HG03575 (cell line): ENCODE data around the gene OMP.

ENCODE experiments used
- ATAC-seq: cut with Tn5 transposase; IDR thresholded peaks from one replicate; pipeline ENCODE4 v1.9.1; 2021; ENCODE audit not compliant: unreplicated experiment, insufficient number of reproducible peaks, low FRiP score; ENCODE audit errors: extremely low read depth

The OMP gene

GRCh38 chr11:77067861-77068443 lies 34.7 kb upstream of the OMP start:
- ATAC-seq = no peak

- no peak for ATAC-seq
These were observed 33.9 kb upstream of the OMP start for GRCh38 chr11:77068457-77069335.

- ATAC-seq = no peak
These were observed 33.2 kb upstream of the OMP start for GRCh38 chr11:77069336-77069968.

GRCh38 chr11:77069969-77070582 lies 32.6 kb upstream of the OMP start:
- no peak for ATAC-seq

- ATAC-seq = no peak
These were observed 31.6 kb upstream of the OMP start for GRCh38 chr11:77071077-77071476.

- ATAC-seq = no peak
These were observed 30.7 kb upstream of the OMP start for GRCh38 chr11:77071671-77072605.

- ATAC-seq = no peak
These were observed 29.8 kb upstream of the OMP start for GRCh38 chr11:77072851-77073327.

- ATAC-seq = no peak
These were observed 29.2 kb upstream of the OMP start for GRCh38 chr11:77073328-77074001.

- ATAC-seq = no peak
These were observed 28.4 kb upstream of the OMP start for GRCh38 chr11:77074205-77074604.

GRCh38 chr11:77074626-77075221 lies 27.9 kb upstream of the OMP start:
- ATAC-seq = no peak

- no peak for ATAC-seq
These were observed 27.2 kb upstream of the OMP start for GRCh38 chr11:77075425-77075905.

GRCh38 chr11:77079666-77080065 lies 23.0 kb upstream of the OMP start:
- no peak for ATAC-seq

GRCh38 chr11:77080643-77081210 lies 21.9 kb upstream of the OMP start:
- ATAC-seq = no peak

GRCh38 chr11:77081381-77081851 lies 21.2 kb upstream of the OMP start:
- no peak for ATAC-seq

GRCh38 chr11:77081976-77082836 lies 20.4 kb upstream of the OMP start:
- no peak for ATAC-seq

GRCh38 chr11:77082838-77083565 lies 19.6 kb upstream of the OMP start:
- ATAC-seq = no peak
